Bronchus fibroblast of lung (primary cell): ENCODE data around the gene KLRB1. TPM values are rescaled to one million over a fixed set of nuclear protein-coding genes. Genes with fewer than 3 reads are reported as not detected.

ENCODE experiments used
- total RNA-seq: library from RNA; depleted of rRNA; stranded (reverse); fragments of >200 nt; gene quantifications from 2 replicates; pipeline ENCODE4 v1.2.3, GENCODE V29; 2015

The KLRB1 gene
- total RNA-seq: not detected in 2 replicates

DNA sequence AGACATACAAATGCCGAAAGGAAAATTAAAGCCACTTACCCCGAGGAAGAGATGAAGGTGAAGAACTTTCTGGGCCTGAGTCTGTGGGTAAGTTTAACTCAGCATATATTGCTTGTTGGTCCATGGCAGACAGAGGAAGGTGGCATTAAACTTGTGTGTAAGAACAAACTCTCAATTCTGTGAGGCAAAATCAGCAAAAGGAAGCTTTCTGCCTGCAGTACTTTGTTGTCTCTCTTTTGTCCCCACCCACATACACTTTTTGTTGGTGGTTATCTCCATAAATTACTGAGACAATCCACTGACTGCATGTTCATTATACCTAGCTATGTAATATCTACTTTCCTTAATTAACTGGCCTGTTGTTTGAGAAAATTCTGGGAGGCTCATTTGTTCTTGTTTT is at the start of gene KLRB1:
Gene KLRB1, minus strand, starts transcription at position 201 of the 400 bp plus-strand sequence. Its CDS starts 77 bp downstream, at position 124.

Other genes with a start within 250 kb of the KLRB1 start
- 0.50 and 0.59 TPM in 2 replicates for gene CLEC2D, start 61.8 kb upstream of the KLRB1 start, total RNA-seq
- not detected in 2 replicates for gene CLECL1, start 125.2 kb upstream of the KLRB1 start, total RNA-seq
- not detected in 2 replicates for gene CD69, start 153.0 kb upstream of the KLRB1 start, total RNA-seq
- not detected in 2 replicates for gene KLRF1, start 219.6 kb upstream of the KLRB1 start, total RNA-seq